ENCODE data around the gene PDZRN4.
"Not testable (repeated sequence)": the region's sequence is repeated elsewhere in the genome, so short reads cannot be mapped to it uniquely, and the experiment has no call there.

PDZRN4 gene

GRCh38 chr12:41274643-41275042, 86.5 kb downstream of the PDZRN4 start:
- no peak for TF ChIP-seq CTCF (IDR thresholded peaks at IDR 0.05; ENCODE audit: borderline replicate concordance, control extremely low read depth, extremely low read depth, insufficient read depth, missing control alignments)
- no peak for DNase-seq (ENCODE audit: low spot score)
- in situ Hi-C loops (cut with MboI; ENCODE audit: low sequenced_read_pairs, unreplicated experiment): loop anchor here (25.0 kb wide), 1 partner anchor 738 kb away; no protein-coding TSS in a partner anchor

- peak; percentile 25 for DNase-seq (ENCODE audit: low spot score)
- peak; percentile 45 for TF ChIP-seq CTCF (IDR thresholded peaks at IDR 0.05; ENCODE audit: borderline replicate concordance, control extremely low read depth, extremely low read depth, insufficient read depth, missing control alignments)
- in situ Hi-C loops (cut with MboI; ENCODE audit: low sequenced_read_pairs, unreplicated experiment): loop anchor here (25.0 kb wide), 1 partner anchor 735 kb away; no protein-coding TSS in a partner anchor
These were observed 89.2 kb downstream of the PDZRN4 start for GRCh38 chr12:41277100-41277945.

GRCh38 chr12:41277946-41278267, 89.8 kb downstream of the PDZRN4 start:
- in situ Hi-C loops (cut with MboI; ENCODE audit: low sequenced_read_pairs, unreplicated experiment): loop anchor here (25.0 kb wide), 1 partner anchor 734 kb away; no protein-coding TSS in a partner anchor
- DNase-seq (ENCODE audit: low spot score): no peak
- no peak for TF ChIP-seq CTCF (IDR thresholded peaks at IDR 0.05; ENCODE audit: borderline replicate concordance, control extremely low read depth, extremely low read depth, insufficient read depth, missing control alignments)

GRCh38 chr12:41280341-41281095, 92.4 kb downstream of the PDZRN4 start:
- not testable (repeated sequence) for DNase-seq (ENCODE audit: low spot score)
- in situ Hi-C loops (cut with MboI; ENCODE audit: low sequenced_read_pairs, unreplicated experiment): loop anchor here (25.0 kb wide), 1 partner anchor 732 kb away; no protein-coding TSS in a partner anchor

- in situ Hi-C loops (cut with MboI; ENCODE audit: low sequenced_read_pairs, unreplicated experiment): loop anchor here (25.0 kb wide), 1 partner anchor 727 kb away; no protein-coding TSS in a partner anchor
- not testable (repeated sequence) for DNase-seq (ENCODE audit: low spot score)
These were observed 97.3 kb downstream of the PDZRN4 start for GRCh38 chr12:41285470-41285869.

- DNase-seq (ENCODE audit: low spot score): no peak
- TF ChIP-seq CTCF (IDR thresholded peaks at IDR 0.05; ENCODE audit: borderline replicate concordance, control extremely low read depth, extremely low read depth, insufficient read depth, missing control alignments): no peak
- in situ Hi-C loops (cut with MboI; ENCODE audit: low sequenced_read_pairs, unreplicated experiment): loop anchor here (25.0 kb wide), 1 partner anchor 726 kb away; no protein-coding TSS in a partner anchor
These were observed 98.3 kb downstream of the PDZRN4 start for GRCh38 chr12:41286426-41286825.

GRCh38 chr12:41287500-41288141, 99.5 kb downstream of the PDZRN4 start:
- DNase-seq (ENCODE audit: low spot score): no peak
- in situ Hi-C loops (cut with MboI; ENCODE audit: low sequenced_read_pairs, unreplicated experiment): loop anchor here (25.0 kb wide), 1 partner anchor 725 kb away; no protein-coding TSS in a partner anchor
- TF ChIP-seq CTCF (IDR thresholded peaks at IDR 0.05; ENCODE audit: borderline replicate concordance, control extremely low read depth, extremely low read depth, insufficient read depth, missing control alignments): no peak
